Measurements from ENCODE around the gene MED1. TPM values are rescaled to one million over a fixed set of nuclear protein-coding genes. Genes with fewer than 3 reads are reported as not detected.
"Not testable (repeated sequence)": the region's sequence is repeated elsewhere in the genome, so short reads cannot be mapped to it uniquely, and the experiment has no call there.

MED1 gene
- total and polyA plus RNA-seq, 9 of the 15 experiments (the other 6 are each of a cell fraction or from before 2014, with no cell fraction given), result 14.0 to 59.8 (median 46.7) TPM

DNA sequence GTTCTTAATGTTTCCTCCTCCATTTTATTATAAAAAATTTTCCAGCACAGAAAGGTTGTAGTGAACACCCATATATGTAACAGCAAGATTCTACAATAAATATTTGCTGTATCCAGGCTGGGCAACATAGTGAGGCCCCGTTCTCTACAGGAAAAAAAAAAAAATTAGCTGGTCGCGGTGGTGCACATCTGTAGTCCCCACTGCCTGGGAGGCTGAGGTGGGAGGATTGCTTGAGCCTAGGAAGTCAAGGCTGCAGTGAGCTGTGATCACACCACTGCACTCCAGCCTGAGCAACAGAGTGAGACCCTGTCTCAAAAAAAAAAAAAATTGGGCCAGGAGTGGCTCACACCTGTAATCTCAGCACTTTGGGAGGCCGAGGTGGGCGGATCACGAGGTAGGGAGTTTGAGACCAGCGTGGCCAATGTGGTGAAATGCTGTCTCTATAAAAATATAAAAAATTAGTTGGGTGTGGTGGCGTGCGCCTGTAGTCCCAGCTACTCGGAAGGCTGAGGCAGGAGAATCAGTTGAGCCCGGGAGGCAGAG lies 13.6 kb upstream of the MED1 start:
- CTCF ChIA-PET (ENCODE audit: low intra/inter-chr PET ratio), result interaction anchor here (0.7 kb wide), 1 partner anchor 157 kb away, joined by 4 read pairs; no protein-coding TSS in a partner anchor
- BruUV-seq (replicated peaks); H3K4me1 ChIP-seq (replicated peaks in 1 of 2; ENCODE audit: control insufficient read depth in 2 of 2, insufficient read depth in 2 of 2, low read length in 2 of 2); intact Hi-C loops (cut with micrococcal nuclease); FAIRE-seq; H3K9me3 ChIP-seq (replicated peaks; ENCODE audit: control insufficient read depth, insufficient read depth, low read depth, low read length); DNase-seq (ENCODE audit: extremely low read depth in 1 of 4, low spot score in 3 of 4); H2AFZ ChIP-seq (ENCODE audit: low read depth, low read length); in situ Hi-C loops (cut with MboI); H3K27ac ChIP-seq (ENCODE audit: extremely low read depth, low read depth, low read length); ATAC-seq; H3K27me3 ChIP-seq (ENCODE audit: control insufficient read depth in 2 of 2, insufficient read depth in 2 of 2, low read length in 2 of 2); H3K9me1 ChIP-seq (ENCODE audit: control insufficient read depth, insufficient read depth, low read length): not testable (repeated sequence)
- peaks cover 83% of the 10 kb centered on the region for H3K79me2 ChIP-seq (ENCODE audit: control insufficient read depth, insufficient read depth, low read length)
- WGBS (ENCODE audit: insufficient coverage, low coverage, missing lambda C conversion rate), result 7% methylated on average over 9 of the region's 11 CpGs
- H4K20me1 ChIP-seq (replicated peaks; ENCODE audit: control insufficient read depth, insufficient read depth, low read length), result peaks cover 22% of the 10 kb centered on the region
- H3K4me2 ChIP-seq (ENCODE audit: insufficient read depth, low read length), result peak overlapping the region; percentile 95
- POLR2A ChIA-PET, result interaction anchor here (0.6 to 7.0 kb wide), 12 partner anchors 10 to 489 kb away, joined by 3 to 72 read pairs (median 4); partner anchors contain the start of gene MED1
- peak overlapping the region; percentile 19 to 81 for H3K9ac ChIP-seq (ENCODE audit: insufficient read depth in 1 of 2, low read depth in 2 of 2, low read length in 2 of 2)
- peak overlapping the region; percentile 88 for H3K4me3 ChIP-seq
- TF ChIP-seq EGR1 (conservative IDR thresholded peaks at IDR 0.05), result 0 out of 2 replicates have a peak, but pooled peaks have one; percentile 28
- H3K36me3 ChIP-seq (ENCODE audit: control insufficient read depth, insufficient read depth, low read length), result peaks cover 35% of the 10 kb centered on the region

DNA sequence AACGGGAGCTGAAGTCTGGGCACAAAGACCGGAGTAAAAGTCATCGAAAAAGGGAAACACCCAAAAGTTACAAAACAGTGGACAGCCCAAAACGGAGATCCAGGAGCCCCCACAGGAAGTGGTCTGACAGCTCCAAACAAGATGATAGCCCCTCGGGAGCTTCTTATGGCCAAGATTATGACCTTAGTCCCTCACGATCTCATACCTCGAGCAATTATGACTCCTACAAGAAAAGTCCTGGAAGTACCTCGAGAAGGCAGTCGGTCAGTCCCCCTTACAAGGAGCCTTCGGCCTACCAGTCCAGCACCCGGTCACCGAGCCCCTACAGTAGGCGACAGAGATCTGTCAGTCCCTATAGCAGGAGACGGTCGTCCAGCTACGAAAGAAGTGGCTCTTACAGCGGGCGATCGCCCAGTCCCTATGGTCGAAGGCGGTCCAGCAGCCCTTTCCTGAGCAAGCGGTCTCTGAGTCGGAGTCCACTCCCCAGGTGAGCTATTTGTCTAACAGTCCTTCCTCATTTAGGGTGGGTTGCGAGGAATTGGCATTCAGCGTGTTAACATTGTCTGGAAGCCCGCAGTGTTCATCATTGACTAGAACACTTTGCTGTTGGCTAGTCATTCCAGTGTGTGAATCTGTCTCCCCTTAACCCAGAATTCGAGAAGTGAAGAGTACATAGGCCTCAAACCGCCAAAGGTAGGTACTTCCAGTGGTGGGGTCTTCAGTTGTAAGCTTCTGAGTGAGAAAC lies 11.7 kb upstream of the MED1 start:
- CTCF ChIA-PET (ENCODE audit: low intra/inter-chr PET ratio), result no interaction called here
- Histone ChIP-seq H3K36me3 (ENCODE audit: control insufficient read depth, insufficient read depth, low read length) (peaks cover 22% of the 10 kb centered on the region; the same call in 2 of the 3 replicates), H3K9me3 (replicated peaks; ENCODE audit: control insufficient read depth, insufficient read depth, low read depth, low read length) (no peaks in the 10 kb centered on the region), H3K27me3 (ENCODE audit: control insufficient read depth in 2 of 2, insufficient read depth in 2 of 2, low read length in 2 of 2) (no peaks in the 10 kb centered on the region), H3K4me3 (peak overlapping the region; percentile 88), H2AFZ (ENCODE audit: low read depth, low read length) (no peak overlapping the region), H3K9ac (ENCODE audit: insufficient read depth in 1 of 2, low read depth in 2 of 2, low read length in 2 of 2) (peak overlapping the region; percentile 95 to 100), H3K9me1 (ENCODE audit: control insufficient read depth, insufficient read depth, low read length) (no peaks in the 10 kb centered on the region), H3K4me2 (ENCODE audit: insufficient read depth, low read length) (peak overlapping the region; percentile 95), H3K4me1 (replicated peaks in 1 of 2; ENCODE audit: control insufficient read depth in 2 of 2, insufficient read depth in 2 of 2, low read length in 2 of 2) (peaks cover 0 to 5% of the 10 kb centered on the region in 2 experiments; a peak in 1 of 5 replicates), H4K20me1 (replicated peaks; ENCODE audit: control insufficient read depth, insufficient read depth, low read length) (peaks cover 22% of the 10 kb centered on the region), H3K27ac (ENCODE audit: extremely low read depth, low read depth, low read length) (peak overlapping the region; percentile 67), H3K79me2 (ENCODE audit: control insufficient read depth, insufficient read depth, low read length) (peaks cover 66% of the 10 kb centered on the region)
- DNase-seq (ENCODE audit: extremely low read depth in 1 of 4, low spot score in 3 of 4) (peak in 2 of 4 experiments; percentile 25 to 35), ATAC-seq (peak; percentile 37), FAIRE-seq (peak; percentile 46)
- intact Hi-C loops (cut with micrococcal nuclease) (no loop called here), in situ Hi-C loops (cut with MboI) (no loop called here)
- 2% methylated on average over 28 of the region's 28 CpGs for WGBS (ENCODE audit: insufficient coverage, low coverage, missing lambda C conversion rate)
- POLR2A ChIA-PET, result interaction anchor here (0.6 to 7.0 kb wide), 16 partner anchors 7 to 128 kb away, joined by 3 to 72 read pairs (median 4); partner anchors contain the start of gene MED1
- no TSS peak for BruUV-seq (replicated peaks)
- TF ChIP-seq ZNF311 (CRISPR knock-in tag; IDR thresholded peaks at IDR 0.05) (no peak), CHD1 (IDR thresholded peaks at IDR 0.05; ENCODE audit: low read length) (peak; percentile 84), PHF8 (IDR thresholded peaks at IDR 0.05; ENCODE audit: borderline replicate concordance, low read length) (peak; percentile 28; the same call in 1 of the 2 replicates), RBFOX2 (IDR thresholded peaks at IDR 0.05; ENCODE audit: low read depth, low read length) (0 out of 2 replicates have a peak, but pooled peaks have one; percentile 18), PRMT5 (CRISPR knock-in tag; IDR thresholded peaks at IDR 0.05) (0 out of 2 replicates have a peak, but pooled peaks have one; percentile 5), ZFX (CRISPR knock-in tag; IDR thresholded peaks at IDR 0.05) (peak; percentile 42), SIN3A (IDR thresholded peaks at IDR 0.05; ENCODE audit: borderline replicate concordance in 2 of 2, control insufficient read depth in 1 of 2, low read depth in 2 of 2, low read length in 2 of 2) (0 out of 4 replicates have a peak, but pooled peaks of 1 of the 2 experiments have one; percentile 43)

All from K562 (cell line).